IMR-90 (cell line): Measurements from ENCODE around the gene KCTD16.

ENCODE experiments used
- BHLHE40 ChIP-seq: fragments of 150-350 bp; IDR thresholded peaks from 2 replicates; pipeline ENCODE4 v1.6.1; 2016; ENCODE audit warnings: mild to moderate bottlenecking, low read depth, low read length
- CEBPB ChIP-seq: IDR thresholded peaks from 2 replicates; pipeline ENCODE4 v1.6.1; 2012; ENCODE audit warnings: low read depth, low read length, improper control_type of control experiment
- CHD1 ChIP-seq: IDR thresholded peaks from 2 replicates; pipeline ENCODE4 v1.6.1; 2012; ENCODE audit warnings: low read depth, low read length, improper control_type of control experiment
- MAZ ChIP-seq: IDR thresholded peaks from 2 replicates; pipeline ENCODE4 v1.6.1; 2012; ENCODE audit warnings: low read depth, mild to moderate bottlenecking, low read length, improper control_type of control experiment, moderate library complexity, borderline replicate concordance
- MXI1 ChIP-seq: IDR thresholded peaks from 2 replicates; pipeline ENCODE4 v1.6.1; 2012; ENCODE audit warnings: low read depth, mild to moderate bottlenecking, low read length, moderate library complexity, borderline replicate concordance
- NFE2L2 ChIP-seq: fragments of 150-350 bp; IDR thresholded peaks from 2 replicates; pipeline ENCODE4 v1.6.1; 2016; ENCODE audit warnings: low read depth, mild to moderate bottlenecking, low read length
- POLR2A ChIP-seq: IDR thresholded peaks from 2 replicates; pipeline ENCODE4 v1.6.1; 2012; ENCODE audit warnings: mild to moderate bottlenecking, low read depth, low read length
- RAD21 ChIP-seq: IDR thresholded peaks from 2 replicates; pipeline ENCODE4 v1.6.1; 2012; ENCODE audit warnings: low read length, improper control_type of control experiment
- RCOR1 ChIP-seq: IDR thresholded peaks from 2 replicates; pipeline ENCODE4 v1.6.1; 2012; ENCODE audit warnings: mild to moderate bottlenecking, low read length, improper control_type of control experiment; ENCODE audit not compliant: insufficient replicate concordance
- RFX5 ChIP-seq: IDR thresholded peaks from 2 replicates; pipeline ENCODE4 v1.8.0; 2012; ENCODE audit warnings: low read depth, mild to moderate bottlenecking, low read length, moderate library complexity
- SMC3 ChIP-seq: fragments of 150-350 bp; IDR thresholded peaks from 2 replicates; pipeline ENCODE4 v1.6.1; 2016; ENCODE audit warnings: low read depth, mild to moderate bottlenecking, antibody characterized with exemption, low read length, moderate library complexity
- TF ChIP-seq, protein P1 (sequence below): conservative IDR thresholded peaks from 2 replicates; pipeline ENCODE4 v1.5.1; 2012; ENCODE audit warnings: mild to moderate bottlenecking, low read depth, low read length, improper control_type of control experiment
- TF ChIP-seq, protein P2 (sequence below): fragments of 150-350 bp; IDR thresholded peaks from 2 replicates; pipeline ENCODE4 v1.6.1; 2016; ENCODE audit warnings: low read depth, mild to moderate bottlenecking, low read length, moderate library complexity, borderline replicate concordance
- TF ChIP-seq, protein P3 (sequence below): fragments of 150-350 bp; IDR thresholded peaks from 2 replicates; pipeline ENCODE4 v1.6.1; 2017; ENCODE audit warnings: mild to moderate bottlenecking, antibody characterized with exemption, low read length, low read depth

DNA sequence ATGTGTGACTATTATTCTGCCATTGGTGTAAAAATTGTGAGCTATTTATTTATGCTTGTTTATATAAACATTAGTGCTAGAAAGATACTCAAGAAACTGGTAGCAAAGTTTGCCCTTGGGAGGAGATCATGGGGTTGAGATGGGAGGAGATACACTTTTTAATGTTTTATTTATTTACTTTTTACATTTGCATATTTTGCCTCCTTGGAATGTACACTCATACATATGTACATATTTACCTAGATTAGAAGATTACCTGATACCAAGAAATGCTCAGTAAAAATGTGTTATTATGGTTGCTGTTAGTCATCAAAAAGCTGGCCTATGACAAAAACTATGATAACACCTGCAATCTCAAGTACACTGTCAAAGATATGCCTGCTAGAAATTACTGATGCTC, 195.2 kb downstream of the KCTD16 start:
- TF ChIP-seq, protein P1, sequence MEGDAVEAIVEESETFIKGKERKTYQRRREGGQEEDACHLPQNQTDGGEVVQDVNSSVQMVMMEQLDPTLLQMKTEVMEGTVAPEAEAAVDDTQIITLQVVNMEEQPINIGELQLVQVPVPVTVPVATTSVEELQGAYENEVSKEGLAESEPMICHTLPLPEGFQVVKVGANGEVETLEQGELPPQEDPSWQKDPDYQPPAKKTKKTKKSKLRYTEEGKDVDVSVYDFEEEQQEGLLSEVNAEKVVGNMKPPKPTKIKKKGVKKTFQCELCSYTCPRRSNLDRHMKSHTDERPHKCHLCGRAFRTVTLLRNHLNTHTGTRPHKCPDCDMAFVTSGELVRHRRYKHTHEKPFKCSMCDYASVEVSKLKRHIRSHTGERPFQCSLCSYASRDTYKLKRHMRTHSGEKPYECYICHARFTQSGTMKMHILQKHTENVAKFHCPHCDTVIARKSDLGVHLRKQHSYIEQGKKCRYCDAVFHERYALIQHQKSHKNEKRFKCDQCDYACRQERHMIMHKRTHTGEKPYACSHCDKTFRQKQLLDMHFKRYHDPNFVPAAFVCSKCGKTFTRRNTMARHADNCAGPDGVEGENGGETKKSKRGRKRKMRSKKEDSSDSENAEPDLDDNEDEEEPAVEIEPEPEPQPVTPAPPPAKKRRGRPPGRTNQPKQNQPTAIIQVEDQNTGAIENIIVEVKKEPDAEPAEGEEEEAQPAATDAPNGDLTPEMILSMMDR, result no peak
- TF ChIP-seq, protein P2, sequence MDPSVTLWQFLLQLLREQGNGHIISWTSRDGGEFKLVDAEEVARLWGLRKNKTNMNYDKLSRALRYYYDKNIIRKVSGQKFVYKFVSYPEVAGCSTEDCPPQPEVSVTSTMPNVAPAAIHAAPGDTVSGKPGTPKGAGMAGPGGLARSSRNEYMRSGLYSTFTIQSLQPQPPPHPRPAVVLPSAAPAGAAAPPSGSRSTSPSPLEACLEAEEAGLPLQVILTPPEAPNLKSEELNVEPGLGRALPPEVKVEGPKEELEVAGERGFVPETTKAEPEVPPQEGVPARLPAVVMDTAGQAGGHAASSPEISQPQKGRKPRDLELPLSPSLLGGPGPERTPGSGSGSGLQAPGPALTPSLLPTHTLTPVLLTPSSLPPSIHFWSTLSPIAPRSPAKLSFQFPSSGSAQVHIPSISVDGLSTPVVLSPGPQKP, result no peak
- no peak for TF ChIP-seq CHD1
- TF ChIP-seq CEBPB, result no peak
- no peak for TF ChIP-seq RAD21
- no peak for TF ChIP-seq SMC3
- TF ChIP-seq POLR2A, result no peak
- no peak for TF ChIP-seq MXI1
- no peak for TF ChIP-seq NFE2L2
- no peak for TF ChIP-seq BHLHE40
- no peak for TF ChIP-seq RFX5
- no peak for TF ChIP-seq MAZ
- TF ChIP-seq, protein P3, sequence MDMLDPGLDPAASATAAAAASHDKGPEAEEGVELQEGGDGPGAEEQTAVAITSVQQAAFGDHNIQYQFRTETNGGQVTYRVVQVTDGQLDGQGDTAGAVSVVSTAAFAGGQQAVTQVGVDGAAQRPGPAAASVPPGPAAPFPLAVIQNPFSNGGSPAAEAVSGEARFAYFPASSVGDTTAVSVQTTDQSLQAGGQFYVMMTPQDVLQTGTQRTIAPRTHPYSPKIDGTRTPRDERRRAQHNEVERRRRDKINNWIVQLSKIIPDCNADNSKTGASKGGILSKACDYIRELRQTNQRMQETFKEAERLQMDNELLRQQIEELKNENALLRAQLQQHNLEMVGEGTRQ, result no peak
- no peak for TF ChIP-seq RCOR1
